ENCODE data around the gene BEST3. TPM values are rescaled to one million over a fixed set of nuclear protein-coding genes. Genes with fewer than 3 reads are reported as not detected.

The BEST3 gene
- polyA plus RNA-seq = under 1 TPM in 2 of 4 donors, not detected in 2; 0.19 to 0.60 TPM
- long read RNA-seq, donor 1 = 0 reads
- long read RNA-seq, donor 2 = 0 reads
- long read RNA-seq, donor 3 = 0 reads
- long read RNA-seq, donor 4 = 0 reads
- long read RNA-seq, donor 5 = 0 reads
- long read RNA-seq, donor 6 = 0 reads
- long read RNA-seq, donor 7 = 0 reads
- long read RNA-seq, donor 8 = 0 reads
- long read RNA-seq, donor 9 = 0 reads
- long read RNA-seq, donor 10, partial matches to known transcripts = 9 of 9 reads
- long read RNA-seq, donor 10, other reads (novel, unspliced or antisense) = 0 of 9 reads

DNA sequence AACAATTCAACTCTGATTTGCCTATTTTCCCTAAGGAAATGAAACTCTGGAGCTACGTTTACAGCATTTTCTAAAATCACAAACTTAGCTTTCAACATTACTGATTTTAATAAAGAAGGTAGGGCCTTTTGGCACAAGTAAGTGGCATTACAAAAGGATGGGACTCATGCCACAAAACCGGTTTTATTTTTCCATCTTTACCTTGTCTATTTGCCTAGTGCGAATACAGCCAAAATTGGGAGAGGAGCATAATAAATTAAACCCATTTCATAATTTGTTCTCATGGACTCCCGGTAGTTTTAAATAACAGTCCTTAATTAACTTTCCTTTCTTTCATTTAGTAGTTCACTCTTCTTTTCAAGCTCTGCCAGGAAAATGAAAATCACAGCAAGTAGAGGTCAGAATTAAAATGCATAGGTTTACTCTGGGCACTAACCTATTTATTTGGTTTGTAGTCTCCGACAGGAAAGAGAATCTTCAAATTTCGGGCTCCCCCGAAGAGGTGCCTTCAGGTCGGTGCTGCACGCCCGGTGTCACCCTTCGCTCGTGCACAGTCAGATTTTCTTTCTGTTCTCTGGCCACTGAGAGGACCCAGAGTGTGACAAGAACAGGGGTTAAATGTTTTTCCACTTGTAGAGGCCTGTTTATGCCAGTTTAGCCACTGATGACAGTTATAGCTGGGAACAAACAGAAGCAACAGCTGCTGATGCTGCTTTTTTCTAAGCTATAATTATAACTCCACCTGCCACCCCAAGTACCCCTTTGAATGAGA, at the start of gene BEST3:
BEST3 (minus strand) TSS at position 535 of the 772 bp plus-strand sequence. CDS start 1,505 bp downstream, outside the sequence.
- no peaks in the 10 kb centered on the region for H3K27me3 ChIP-seq (ENCODE audit: control insufficient read depth in 3 of 3, insufficient read depth in 3 of 3, low read length in 3 of 3)
- no peaks in the 10 kb centered on the region for H3K4me1 ChIP-seq (ENCODE audit: control insufficient read depth in 3 of 3, insufficient read depth in 2 of 3, low read depth in 1 of 3, low read length in 2 of 3)
- H3K4me3 ChIP-seq (ENCODE audit: low read depth in 1 of 3, low read length in 3 of 3) = no peak within 1 kb of the TSS
- WGBS, 3 donors = 85 to 89% (median 89%) methylated on average over 12 of the region's 12 CpGs
- no peak within 1 kb of the TSS for H3K27ac ChIP-seq (ENCODE audit: low read depth in 1 of 3, low read length in 2 of 3)
- FAIRE-seq = no peak
- H3K36me3 ChIP-seq (ENCODE audit: control insufficient read depth in 3 of 3, insufficient read depth in 2 of 3, low read depth in 1 of 3, low read length in 3 of 3) = no peaks in the 10 kb centered on the region
- no peak for DNase-seq
- H3K9me3 ChIP-seq (ENCODE audit: control insufficient read depth in 2 of 2, insufficient read depth in 1 of 2, low read depth in 1 of 2, low read length in 1 of 2) = no peaks in the 10 kb centered on the region

DNA sequence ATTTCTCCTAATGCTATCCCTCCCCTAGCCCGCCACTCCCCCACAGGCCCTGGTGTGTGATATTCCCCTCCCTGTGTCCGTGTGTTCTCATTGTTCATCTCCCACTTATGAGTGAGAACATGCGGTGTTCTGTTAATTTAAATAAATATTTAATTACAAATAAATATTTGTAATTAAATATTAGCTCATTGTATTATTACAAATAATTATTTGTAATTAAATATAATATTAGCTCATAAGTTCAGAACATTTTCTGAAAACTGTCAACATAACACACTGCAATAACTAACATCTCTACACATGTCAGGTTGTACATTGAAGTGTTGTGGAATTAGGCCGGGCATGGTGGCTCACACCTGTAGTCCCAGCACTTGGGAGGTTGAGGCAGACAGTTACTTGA, 45.0 kb upstream of the BEST3 start:
- 83 to 99% (median 94%) methylated on average over 4 of the region's 4 CpGs for WGBS, 3 donors
- H3K27me3 ChIP-seq (ENCODE audit: control insufficient read depth in 3 of 3, insufficient read depth in 3 of 3, low read length in 3 of 3) = no peaks in the 10 kb centered on the region
- no peak overlapping the region for H3K27ac ChIP-seq (ENCODE audit: low read depth in 1 of 3, low read length in 2 of 3)
- H3K4me3 ChIP-seq (ENCODE audit: low read depth in 1 of 3, low read length in 3 of 3) = no peak overlapping the region
- H3K36me3 ChIP-seq (ENCODE audit: control insufficient read depth in 3 of 3, insufficient read depth in 2 of 3, low read depth in 1 of 3, low read length in 3 of 3) = peaks cover 0 to 3% (median 0%) of the 10 kb centered on the region in 3 donors
- H3K4me1 ChIP-seq (ENCODE audit: control insufficient read depth in 3 of 3, insufficient read depth in 2 of 3, low read depth in 1 of 3, low read length in 2 of 3) = no peaks in the 10 kb centered on the region
- no peak for DNase-seq
- FAIRE-seq = no peak
- H3K9me3 ChIP-seq (ENCODE audit: control insufficient read depth in 2 of 2, insufficient read depth in 1 of 2, low read depth in 1 of 2, low read length in 1 of 2) = peaks cover 0 to 3% of the 10 kb centered on the region in 2 donors

- FAIRE-seq (no peak), DNase-seq (peak; percentile 80 to 93)
- H3K36me3 ChIP-seq (ENCODE audit: control insufficient read depth in 3 of 3, insufficient read depth in 2 of 3, low read depth in 1 of 3, low read length in 3 of 3) = no peaks in the 10 kb centered on the region
- peak overlapping the region; percentile 90 to 99 (median 97) for H3K27ac ChIP-seq (ENCODE audit: low read depth in 1 of 3, low read length in 2 of 3)
- H3K4me3 ChIP-seq (ENCODE audit: low read depth in 1 of 3, low read length in 3 of 3) = peak overlapping the region; percentile 79 to 92 (median 90)
- H3K4me1 ChIP-seq (ENCODE audit: control insufficient read depth in 3 of 3, insufficient read depth in 2 of 3, low read depth in 1 of 3, low read length in 2 of 3) = no peaks in the 10 kb centered on the region
- no peaks in the 10 kb centered on the region for H3K27me3 ChIP-seq (ENCODE audit: control insufficient read depth in 3 of 3, insufficient read depth in 3 of 3, low read length in 3 of 3)
- 0 to 1% (median 1%) methylated on average over 48 to 66 of the region's 66 CpGs for WGBS, 3 donors
- H3K9me3 ChIP-seq (ENCODE audit: control insufficient read depth in 2 of 2, insufficient read depth in 1 of 2, low read depth in 1 of 2, low read length in 1 of 2) = no peaks in the 10 kb centered on the region
Measured at GRCh38 chr12:69739287-69740191, 40.4 kb upstream of the BEST3 start.

DNA sequence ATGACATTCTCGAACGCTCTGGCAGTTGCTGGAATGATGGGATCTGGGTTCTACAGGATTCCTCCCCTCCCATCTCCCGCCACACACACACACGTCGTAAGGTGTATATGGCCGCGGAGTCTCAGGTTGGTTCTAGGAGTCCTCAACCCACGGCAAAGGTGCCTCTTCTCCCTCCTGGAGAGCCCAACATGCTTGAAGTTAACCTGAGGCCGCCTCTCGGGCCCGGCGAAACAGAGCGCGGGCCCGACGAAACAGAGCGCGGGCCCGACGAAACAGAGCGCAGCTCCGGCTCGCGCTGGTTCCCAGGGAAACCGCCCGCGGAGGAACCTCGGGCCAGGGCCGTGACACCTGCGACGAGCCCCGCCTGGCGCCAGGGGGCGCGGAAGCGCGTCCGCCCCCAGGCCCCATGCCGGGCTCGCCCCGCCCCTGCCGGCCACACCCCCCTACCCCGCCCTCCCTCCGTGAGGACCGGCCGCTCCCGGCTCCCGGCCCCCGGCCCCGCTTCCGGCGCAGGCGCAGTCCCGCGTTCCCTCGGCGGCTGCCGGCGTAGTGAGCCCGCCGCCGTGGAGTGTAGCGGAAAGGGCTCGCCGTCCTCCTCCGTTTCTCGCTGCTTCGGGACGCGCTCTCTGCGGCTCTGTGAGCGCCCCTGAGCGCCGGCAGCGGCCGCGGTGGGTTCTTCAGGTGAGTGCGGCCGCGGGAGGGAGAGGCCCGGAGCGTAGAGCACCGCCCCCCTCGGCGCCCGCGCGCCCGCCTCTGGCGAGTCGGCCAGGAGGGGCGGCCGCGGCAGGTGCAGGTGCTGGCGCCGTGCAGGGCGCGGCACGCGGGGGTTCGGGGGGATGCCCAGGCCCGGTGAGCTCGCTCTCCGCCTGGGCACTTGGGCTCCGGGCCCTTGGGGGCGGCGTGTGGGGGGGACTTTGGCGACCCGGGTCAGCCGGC, 39.5 kb upstream of the BEST3 start, which contains the start of gene RAB3IP:
RAB3IP (plus strand) TSS at position 510 of the 936 bp plus-strand sequence. CDS start 16,549 bp downstream, outside the sequence.
- DNase-seq (peak; percentile 90 to 95), FAIRE-seq (no peak)
- no peaks in the 10 kb centered on the region for H3K9me3 ChIP-seq (ENCODE audit: control insufficient read depth in 2 of 2, insufficient read depth in 1 of 2, low read depth in 1 of 2, low read length in 1 of 2)
- H3K36me3 ChIP-seq (ENCODE audit: control insufficient read depth in 3 of 3, insufficient read depth in 2 of 3, low read depth in 1 of 3, low read length in 3 of 3) = no peaks in the 10 kb centered on the region
- H3K27me3 ChIP-seq (ENCODE audit: control insufficient read depth in 3 of 3, insufficient read depth in 3 of 3, low read length in 3 of 3) = no peaks in the 10 kb centered on the region
- H3K4me3 ChIP-seq (ENCODE audit: low read depth in 1 of 3, low read length in 3 of 3) = peak within 1 kb of the TSS; percentile 79 to 92 (median 90)
- H3K27ac ChIP-seq (ENCODE audit: low read depth in 1 of 3, low read length in 2 of 3) = peak within 1 kb of the TSS; percentile 90 to 99 (median 97)
- WGBS, 3 donors = 0 to 1% (median 1%) methylated on average over 58 to 110 of the region's 110 CpGs
- H3K4me1 ChIP-seq (ENCODE audit: control insufficient read depth in 3 of 3, insufficient read depth in 2 of 3, low read depth in 1 of 3, low read length in 2 of 3) = no peaks in the 10 kb centered on the region

GRCh38 chr12:69733638-69734037, 34.5 kb upstream of the BEST3 start:
- H3K36me3 ChIP-seq (ENCODE audit: control insufficient read depth in 3 of 3, insufficient read depth in 2 of 3, low read depth in 1 of 3, low read length in 3 of 3) = no peaks in the 10 kb centered on the region
- DNase-seq (no peak), FAIRE-seq (no peak)
- no peak overlapping the region for H3K27ac ChIP-seq (ENCODE audit: low read depth in 1 of 3, low read length in 2 of 3)
- H3K4me1 ChIP-seq (ENCODE audit: control insufficient read depth in 3 of 3, insufficient read depth in 2 of 3, low read depth in 1 of 3, low read length in 2 of 3) = no peaks in the 10 kb centered on the region
- H3K27me3 ChIP-seq (ENCODE audit: control insufficient read depth in 3 of 3, insufficient read depth in 3 of 3, low read length in 3 of 3) = no peaks in the 10 kb centered on the region
- no peak overlapping the region for H3K4me3 ChIP-seq (ENCODE audit: low read depth in 1 of 3, low read length in 3 of 3)
- H3K9me3 ChIP-seq (ENCODE audit: control insufficient read depth in 2 of 2, insufficient read depth in 1 of 2, low read depth in 1 of 2, low read length in 1 of 2) = no peaks in the 10 kb centered on the region
- WGBS, 3 donors = 55 to 79% (median 65%) methylated on average over 1 of the region's 1 CpG

- no peak overlapping the region for H3K4me3 ChIP-seq (ENCODE audit: low read depth in 1 of 3, low read length in 3 of 3)
- no peaks in the 10 kb centered on the region for H3K9me3 ChIP-seq (ENCODE audit: control insufficient read depth in 2 of 2, insufficient read depth in 1 of 2, low read depth in 1 of 2, low read length in 1 of 2)
- no peaks in the 10 kb centered on the region for H3K4me1 ChIP-seq (ENCODE audit: control insufficient read depth in 3 of 3, insufficient read depth in 2 of 3, low read depth in 1 of 3, low read length in 2 of 3)
- FAIRE-seq (no peak), DNase-seq (no peak)
- no peaks in the 10 kb centered on the region for H3K27me3 ChIP-seq (ENCODE audit: control insufficient read depth in 3 of 3, insufficient read depth in 3 of 3, low read length in 3 of 3)
- 54 to 60% (median 60%) methylated on average over 1 of the region's 1 CpG for WGBS, 3 donors
- H3K36me3 ChIP-seq (ENCODE audit: control insufficient read depth in 3 of 3, insufficient read depth in 2 of 3, low read depth in 1 of 3, low read length in 3 of 3) = no peaks in the 10 kb centered on the region
- no peak overlapping the region for H3K27ac ChIP-seq (ENCODE audit: low read depth in 1 of 3, low read length in 2 of 3)
Measured at GRCh38 chr12:69732088-69732487, 33.0 kb upstream of the BEST3 start.

- WGBS, 3 donors = 89 to 95% (median 93%) methylated on average over 4 of the region's 4 CpGs
- Histone ChIP-seq H3K9me3 (ENCODE audit: control insufficient read depth in 2 of 2, insufficient read depth in 1 of 2, low read depth in 1 of 2, low read length in 1 of 2) (no peaks in the 10 kb centered on the region), H3K27ac (ENCODE audit: low read depth in 1 of 3, low read length in 2 of 3) (no peak overlapping the region), H3K4me3 (ENCODE audit: low read depth in 1 of 3, low read length in 3 of 3) (no peak overlapping the region), H3K36me3 (ENCODE audit: control insufficient read depth in 3 of 3, insufficient read depth in 2 of 3, low read depth in 1 of 3, low read length in 3 of 3) (no peaks in the 10 kb centered on the region), H3K4me1 (ENCODE audit: control insufficient read depth in 3 of 3, insufficient read depth in 2 of 3, low read depth in 1 of 3, low read length in 2 of 3) (no peaks in the 10 kb centered on the region), H3K27me3 (ENCODE audit: control insufficient read depth in 3 of 3, insufficient read depth in 3 of 3, low read length in 3 of 3) (no peaks in the 10 kb centered on the region)
- FAIRE-seq (no peak), DNase-seq (no peak)
Measured at GRCh38 chr12:69726922-69727321, 27.8 kb upstream of the BEST3 start.
